HepG2 (cell line): ENCODE results near the gene SLC22A4. TPM values are rescaled to one million over a fixed set of nuclear protein-coding genes. Genes with fewer than 3 reads are reported as not detected.
A peak's percentile ranks its signal among the peaks of the same experiment; 100 is the strongest.

Source experiments
- ARID4A ChIP-seq: sonication (generic); formaldehyde crosslinking; IDR thresholded peaks from 2 replicates; pipeline ENCODE4 v1.5.0; 2020; ENCODE audit warnings: mild to moderate bottlenecking, missing genetic modification reagents, borderline replicate concordance
- IKZF4 ChIP-seq: sonication (generic); formaldehyde crosslinking; IDR thresholded peaks from 2 replicates; pipeline ENCODE4 v1.5.1; 2020; ENCODE audit warnings: borderline replicate concordance, mild to moderate bottlenecking, low read depth, missing genetic modification reagents; ENCODE audit errors: not compliant biosample characterization
- KDM4B ChIP-seq: sonication (generic); formaldehyde crosslinking; IDR thresholded peaks from 2 replicates; pipeline ENCODE4 v1.4.0; 2020; ENCODE audit warnings: missing genetic modification reagents
- MED13 ChIP-seq: sonication (generic); formaldehyde crosslinking; IDR thresholded peaks from 2 replicates; pipeline ENCODE4 v1.5.0; 2020; ENCODE audit warnings: missing genetic modification reagents
- ZBTB43 ChIP-seq: sonication (generic); formaldehyde crosslinking; conservative IDR thresholded peaks from 2 replicates; pipeline ENCODE4 v1.4.0; 2020; ENCODE audit warnings: missing genetic modification reagents
- ZNF276 ChIP-seq: sonication (generic); formaldehyde crosslinking; IDR thresholded peaks from 2 replicates; pipeline ENCODE4 v1.4.0; 2020; ENCODE audit warnings: mild to moderate bottlenecking, low read depth, missing genetic modification reagents
- ZSCAN25 ChIP-seq: sonication (generic); formaldehyde crosslinking; IDR thresholded peaks from 2 replicates; pipeline ENCODE4 v1.8.0; 2022; ENCODE audit warnings: mild to moderate bottlenecking, missing genetic modification reagents
- polyA plus RNA-seq, 8 experiments: library from polyadenylated mRNA; depleted of rRNA in 3 of 8; stranded (reverse) in 7 of 8; unstranded in 1 of 8; fragments of >200 nt; fragmentation: Illumina TruSeq in 4 of 8; extraction: Trizol in 4 of 8; gene quantifications; 2 replicates each; pipeline versions ENCODE4 v1.2.1 to v1.2.3, GENCODE V29; 2011 to 2016; ENCODE audit warnings: low read depth in 4 of 8, missing spikeins in 1 of 8, mixed read lengths in 1 of 8; ENCODE audit not compliant: insufficient read depth in 1 of 8
- total RNA-seq, 5 experiments: library from RNA; depleted of rRNA; stranded (reverse); fragments of >200 nt; fragmentation: Illumina TruSeq; extraction: Trizol; gene quantifications; 2 replicates each; pipeline ENCODE4 v1.2.3, GENCODE V29; 2016; ENCODE audit warnings: low read depth in 1 of 5
- TF ChIP-seq, protein P1 (sequence below): IDR thresholded peaks from 2 replicates; pipeline ENCODE4 v1.6.1; 2016
- TF ChIP-seq, protein P2 (sequence below): sonication (generic); formaldehyde crosslinking; IDR thresholded peaks from 2 replicates; pipeline ENCODE4 v1.4.0; 2020; ENCODE audit warnings: missing genetic modification reagents
- TF ChIP-seq, protein P3 (sequence below): sonication (generic); formaldehyde crosslinking; IDR thresholded peaks from 2 replicates; pipeline ENCODE4 v1.4.0; 2020; ENCODE audit warnings: missing genetic modification reagents

The SLC22A4 gene
- total and polyA plus RNA-seq, 2 of the 13 experiments (the other 11 are each of a cell fraction or from before 2014, with no cell fraction given) = 0.33 to 0.62 TPM

- peak; percentile 72; the same call in 1 of the 2 replicates for TF ChIP-seq ARID4A (CRISPR knock-in tag)
- peak; percentile 77 for TF ChIP-seq KDM4B
- TF ChIP-seq ZNF276 (CRISPR knock-in tag) = 0 out of 2 replicates have a peak, but pooled peaks have one; percentile 68
- TF ChIP-seq IKZF4 = peak; percentile 45
- 0 out of 2 replicates have a peak, but pooled peaks have one; percentile 8 for TF ChIP-seq ZSCAN25 (CRISPR knock-in tag)
- TF ChIP-seq, protein P1, sequence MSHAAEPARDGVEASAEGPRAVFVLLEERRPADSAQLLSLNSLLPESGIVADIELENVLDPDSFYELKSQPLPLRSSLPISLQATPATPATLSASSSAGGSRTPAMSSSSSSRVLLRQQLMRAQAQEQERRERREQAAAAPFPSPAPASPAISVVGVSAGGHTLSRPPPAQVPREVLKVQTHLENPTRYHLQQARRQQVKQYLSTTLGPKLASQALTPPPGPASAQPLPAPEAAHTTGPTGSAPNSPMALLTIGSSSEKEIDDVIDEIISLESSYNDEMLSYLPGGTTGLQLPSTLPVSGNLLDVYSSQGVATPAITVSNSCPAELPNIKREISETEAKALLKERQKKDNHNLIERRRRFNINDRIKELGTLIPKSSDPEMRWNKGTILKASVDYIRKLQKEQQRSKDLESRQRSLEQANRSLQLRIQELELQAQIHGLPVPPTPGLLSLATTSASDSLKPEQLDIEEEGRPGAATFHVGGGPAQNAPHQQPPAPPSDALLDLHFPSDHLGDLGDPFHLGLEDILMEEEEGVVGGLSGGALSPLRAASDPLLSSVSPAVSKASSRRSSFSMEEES (CRISPR knock-in tag) = peak; percentile 68; the same call in 1 of the 2 replicates
- TF ChIP-seq, protein P2, sequence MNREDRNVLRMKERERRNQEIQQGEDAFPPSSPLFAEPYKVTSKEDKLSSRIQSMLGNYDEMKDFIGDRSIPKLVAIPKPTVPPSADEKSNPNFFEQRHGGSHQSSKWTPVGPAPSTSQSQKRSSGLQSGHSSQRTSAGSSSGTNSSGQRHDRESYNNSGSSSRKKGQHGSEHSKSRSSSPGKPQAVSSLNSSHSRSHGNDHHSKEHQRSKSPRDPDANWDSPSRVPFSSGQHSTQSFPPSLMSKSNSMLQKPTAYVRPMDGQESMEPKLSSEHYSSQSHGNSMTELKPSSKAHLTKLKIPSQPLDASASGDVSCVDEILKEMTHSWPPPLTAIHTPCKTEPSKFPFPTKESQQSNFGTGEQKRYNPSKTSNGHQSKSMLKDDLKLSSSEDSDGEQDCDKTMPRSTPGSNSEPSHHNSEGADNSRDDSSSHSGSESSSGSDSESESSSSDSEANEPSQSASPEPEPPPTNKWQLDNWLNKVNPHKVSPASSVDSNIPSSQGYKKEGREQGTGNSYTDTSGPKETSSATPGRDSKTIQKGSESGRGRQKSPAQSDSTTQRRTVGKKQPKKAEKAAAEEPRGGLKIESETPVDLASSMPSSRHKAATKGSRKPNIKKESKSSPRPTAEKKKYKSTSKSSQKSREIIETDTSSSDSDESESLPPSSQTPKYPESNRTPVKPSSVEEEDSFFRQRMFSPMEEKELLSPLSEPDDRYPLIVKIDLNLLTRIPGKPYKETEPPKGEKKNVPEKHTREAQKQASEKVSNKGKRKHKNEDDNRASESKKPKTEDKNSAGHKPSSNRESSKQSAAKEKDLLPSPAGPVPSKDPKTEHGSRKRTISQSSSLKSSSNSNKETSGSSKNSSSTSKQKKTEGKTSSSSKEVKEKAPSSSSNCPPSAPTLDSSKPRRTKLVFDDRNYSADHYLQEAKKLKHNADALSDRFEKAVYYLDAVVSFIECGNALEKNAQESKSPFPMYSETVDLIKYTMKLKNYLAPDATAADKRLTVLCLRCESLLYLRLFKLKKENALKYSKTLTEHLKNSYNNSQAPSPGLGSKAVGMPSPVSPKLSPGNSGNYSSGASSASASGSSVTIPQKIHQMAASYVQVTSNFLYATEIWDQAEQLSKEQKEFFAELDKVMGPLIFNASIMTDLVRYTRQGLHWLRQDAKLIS = no peak
- TF ChIP-seq ZBTB43 = peak; percentile 65
- peak; percentile 51; the same call in 1 of the 2 replicates for TF ChIP-seq MED13 (CRISPR knock-in tag)
- TF ChIP-seq, protein P3, sequence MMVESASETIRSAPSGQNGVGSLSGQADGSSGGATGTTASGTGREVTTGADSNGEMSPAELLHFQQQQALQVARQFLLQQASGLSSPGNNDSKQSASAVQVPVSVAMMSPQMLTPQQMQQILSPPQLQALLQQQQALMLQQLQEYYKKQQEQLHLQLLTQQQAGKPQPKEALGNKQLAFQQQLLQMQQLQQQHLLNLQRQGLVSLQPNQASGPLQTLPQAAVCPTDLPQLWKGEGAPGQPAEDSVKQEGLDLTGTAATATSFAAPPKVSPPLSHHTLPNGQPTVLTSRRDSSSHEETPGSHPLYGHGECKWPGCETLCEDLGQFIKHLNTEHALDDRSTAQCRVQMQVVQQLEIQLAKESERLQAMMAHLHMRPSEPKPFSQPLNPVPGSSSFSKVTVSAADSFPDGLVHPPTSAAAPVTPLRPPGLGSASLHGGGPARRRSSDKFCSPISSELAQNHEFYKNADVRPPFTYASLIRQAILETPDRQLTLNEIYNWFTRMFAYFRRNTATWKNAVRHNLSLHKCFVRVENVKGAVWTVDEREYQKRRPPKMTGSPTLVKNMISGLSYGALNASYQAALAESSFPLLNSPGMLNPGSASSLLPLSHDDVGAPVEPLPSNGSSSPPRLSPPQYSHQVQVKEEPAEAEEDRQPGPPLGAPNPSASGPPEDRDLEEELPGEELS (CRISPR knock-in tag) = peak; percentile 52
These were observed at the start of gene SLC22A4 (continued) for GRCh38 chr5:132293992-132294727.
